GM21390 (cell line): ENCODE data around the gene TAS1R3.

ENCODE experiments used
- ATAC-seq: cut with Tn5 transposase; IDR thresholded peaks from one replicate; pipeline ENCODE4 v1.9.1; 2021; ENCODE audit not compliant: unreplicated experiment

TAS1R3 gene

DNA sequence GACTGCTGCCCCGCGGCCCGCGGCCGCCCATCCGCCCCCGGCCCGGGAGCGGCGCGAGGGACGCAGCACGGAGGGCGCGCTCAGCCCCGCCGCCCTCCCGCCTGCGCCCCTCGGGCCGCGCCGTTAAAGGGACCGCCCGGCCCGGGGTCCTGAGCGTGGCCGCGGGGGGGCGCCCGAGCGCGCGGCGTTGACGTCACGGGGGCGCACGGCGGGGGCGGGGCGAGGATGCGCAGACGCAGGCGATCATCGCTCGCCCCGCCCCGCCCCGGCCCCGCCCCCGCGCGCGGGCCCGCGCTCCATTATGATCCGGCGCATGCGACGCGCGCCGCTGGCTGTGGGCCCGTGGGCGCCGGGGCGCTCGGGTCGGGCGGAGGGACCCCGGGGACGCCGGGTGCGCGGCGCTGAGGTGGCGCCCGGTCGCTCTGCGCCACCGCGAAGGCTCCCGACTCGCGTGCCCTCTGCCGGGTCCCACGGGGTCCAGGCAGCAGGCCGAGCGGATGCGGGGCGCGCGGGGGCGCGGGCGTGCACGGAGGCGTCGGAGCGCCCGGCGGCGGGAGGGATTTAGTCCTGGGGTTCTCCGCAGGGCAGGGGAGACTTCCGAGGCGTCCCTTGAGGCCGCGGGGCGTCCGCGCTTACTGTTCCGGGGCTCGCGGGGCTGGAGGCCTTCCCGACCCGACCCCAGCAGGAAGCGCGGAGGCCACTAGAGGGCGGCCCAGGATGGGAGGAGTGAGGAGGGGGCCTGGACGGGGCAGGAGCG lies 18.4 kb downstream of the TAS1R3 start, which contains the start of gene DVL1:
Gene DVL1, minus strand, starts transcription at position 163 of the 757 bp plus-strand sequence. CDS start 353 bp downstream, outside the sequence.
- peak; percentile 63 for ATAC-seq

DNA sequence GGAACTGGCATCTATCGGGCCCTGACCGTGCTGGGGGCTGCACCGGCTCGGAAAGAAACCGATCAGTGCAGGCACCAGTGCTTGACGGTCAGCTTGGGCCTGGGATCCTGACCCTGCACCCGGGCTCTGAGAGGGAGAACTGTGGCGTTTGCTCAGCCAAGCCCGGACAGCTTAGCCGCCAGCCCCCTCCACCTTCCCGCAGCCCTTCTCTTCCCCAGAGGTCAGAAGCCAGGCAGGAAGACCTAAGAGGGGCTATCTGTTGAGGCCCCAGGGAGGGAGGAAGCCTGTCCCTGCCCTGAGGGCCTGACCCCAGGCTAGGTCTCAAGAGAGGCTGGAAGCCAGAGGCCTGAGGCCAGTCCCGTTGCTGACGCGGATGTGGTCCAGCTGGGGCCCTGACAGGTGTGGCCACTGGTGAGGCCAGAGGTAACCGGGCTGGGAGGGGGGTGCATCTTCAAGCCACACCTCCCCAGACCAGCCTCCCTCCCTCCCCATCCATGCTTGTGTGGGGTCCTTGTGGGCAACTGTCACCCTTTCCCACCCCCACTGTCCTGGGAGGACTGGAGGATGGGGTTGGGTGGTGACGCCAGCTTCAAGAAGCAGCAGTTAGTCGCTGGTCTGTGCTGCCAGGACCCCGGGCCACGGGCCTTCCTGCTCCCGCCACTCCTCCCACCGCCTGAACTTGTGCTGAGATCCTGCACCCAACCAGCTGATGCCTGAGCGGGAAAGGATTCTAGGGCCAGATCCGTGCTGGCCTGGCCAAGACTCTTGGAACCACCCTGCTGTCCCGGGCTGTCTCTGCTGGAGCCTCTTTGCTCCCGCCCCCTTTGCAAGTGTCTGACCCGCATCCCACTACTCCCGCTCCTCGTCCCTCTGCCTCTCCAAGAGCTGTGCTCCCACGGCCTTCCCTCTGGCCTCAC lies 20.7 kb downstream of the TAS1R3 start:
- no peak for ATAC-seq

DNA sequence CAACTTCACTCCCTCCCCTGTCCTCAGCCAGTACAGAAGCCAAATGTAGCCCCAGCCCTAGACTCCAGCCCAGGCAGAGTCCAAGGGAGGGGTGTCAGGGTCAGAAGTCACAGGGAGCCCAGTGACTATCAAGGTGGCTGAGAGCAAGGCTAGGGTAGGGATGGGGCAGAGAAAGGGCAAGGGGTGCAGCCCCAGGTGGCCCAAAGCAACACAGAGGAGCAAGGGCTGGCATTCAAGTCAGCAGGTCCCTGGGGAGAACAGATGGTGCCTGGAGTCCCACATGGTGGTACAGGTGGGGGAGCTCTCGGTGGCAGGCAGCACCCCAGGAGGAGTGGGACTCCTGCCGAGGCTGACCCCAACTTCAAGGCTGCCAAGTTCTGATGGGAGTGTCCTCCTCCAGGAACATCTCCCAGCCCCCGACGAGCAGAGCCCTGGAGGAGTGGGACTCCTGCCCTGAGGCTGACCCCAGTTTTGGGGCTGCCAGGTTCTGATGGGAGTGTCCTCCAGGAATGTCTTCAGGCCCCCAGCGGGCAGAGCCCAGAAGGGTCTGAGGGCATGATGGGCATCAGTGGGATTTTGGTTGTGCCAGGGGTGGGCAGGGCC lies 21.8 kb downstream of the TAS1R3 start:
- no peak for ATAC-seq

GRCh38 chr1:1353389-1354151 lies 22.5 kb downstream of the TAS1R3 start:
- ATAC-seq = no peak

DNA sequence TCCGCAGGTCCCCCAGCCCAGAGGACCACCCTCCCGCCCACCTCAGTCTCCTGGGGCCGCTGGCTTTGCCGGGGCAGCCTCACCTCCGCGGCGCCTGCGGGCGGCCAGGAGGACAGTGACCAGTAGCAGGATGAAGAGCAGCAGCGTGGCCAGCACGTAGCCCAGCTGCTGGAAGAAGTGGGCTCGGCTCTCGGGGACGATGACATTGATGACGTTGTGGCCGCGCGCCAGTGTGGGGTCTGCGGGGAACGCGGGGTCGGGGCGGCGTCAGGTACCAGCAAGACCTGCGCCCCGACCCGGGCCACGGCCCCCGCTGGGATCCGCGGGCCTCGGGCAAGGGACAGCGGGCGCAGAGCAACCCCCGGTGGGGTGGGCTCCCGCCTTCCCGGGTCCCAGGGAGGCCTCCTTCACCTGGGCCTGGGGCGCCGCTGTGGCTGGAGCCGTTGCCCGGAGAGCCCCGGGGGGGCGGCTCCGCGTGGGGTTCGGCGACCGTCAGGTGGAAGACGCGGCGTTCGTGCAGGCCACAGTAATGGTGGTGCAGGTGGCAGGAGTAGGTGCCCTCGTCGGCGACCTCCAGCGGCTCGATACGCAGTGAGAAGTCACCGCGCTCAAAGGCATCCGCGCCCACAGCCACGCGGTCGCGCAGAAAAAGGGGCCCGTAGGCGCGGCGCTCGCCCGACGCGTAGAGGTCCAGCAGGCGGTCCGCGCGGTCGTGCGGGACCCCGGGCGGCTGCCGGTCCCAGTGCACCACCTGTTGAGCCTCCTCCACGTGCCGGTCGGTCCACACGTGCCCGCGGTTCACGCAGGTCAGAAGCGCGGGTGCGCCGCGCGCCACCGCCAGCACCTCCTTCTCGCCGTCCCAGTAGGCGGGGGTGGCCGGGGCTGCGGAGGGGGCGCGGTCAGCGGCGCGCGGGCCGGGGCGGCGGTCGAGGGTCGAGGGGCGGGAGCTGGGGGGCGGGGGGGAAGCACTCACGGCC lies 23.5 kb downstream of the TAS1R3 start:
- ATAC-seq = no peak

DNA sequence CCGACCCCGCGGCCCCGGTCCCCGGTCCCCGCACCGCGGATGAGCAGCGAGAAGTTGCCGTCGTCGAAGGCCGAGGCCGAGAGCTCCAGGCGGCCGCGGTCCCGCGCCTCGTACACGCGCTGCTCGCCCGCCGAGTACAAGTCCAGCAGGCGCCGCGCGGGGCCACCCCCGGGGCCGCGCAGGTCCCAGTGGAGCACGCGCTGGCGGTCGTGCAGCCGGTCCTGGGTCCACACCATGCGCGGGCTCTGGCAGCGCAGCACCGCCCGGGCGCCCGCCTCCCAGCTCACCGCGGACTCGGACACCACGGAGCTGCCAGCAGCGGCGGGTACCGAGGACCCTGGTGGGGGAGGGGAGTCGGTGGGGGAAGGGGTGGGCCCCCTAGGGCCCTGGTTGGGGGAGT lies 24.3 kb downstream of the TAS1R3 start:
- ATAC-seq = no peak

DNA sequence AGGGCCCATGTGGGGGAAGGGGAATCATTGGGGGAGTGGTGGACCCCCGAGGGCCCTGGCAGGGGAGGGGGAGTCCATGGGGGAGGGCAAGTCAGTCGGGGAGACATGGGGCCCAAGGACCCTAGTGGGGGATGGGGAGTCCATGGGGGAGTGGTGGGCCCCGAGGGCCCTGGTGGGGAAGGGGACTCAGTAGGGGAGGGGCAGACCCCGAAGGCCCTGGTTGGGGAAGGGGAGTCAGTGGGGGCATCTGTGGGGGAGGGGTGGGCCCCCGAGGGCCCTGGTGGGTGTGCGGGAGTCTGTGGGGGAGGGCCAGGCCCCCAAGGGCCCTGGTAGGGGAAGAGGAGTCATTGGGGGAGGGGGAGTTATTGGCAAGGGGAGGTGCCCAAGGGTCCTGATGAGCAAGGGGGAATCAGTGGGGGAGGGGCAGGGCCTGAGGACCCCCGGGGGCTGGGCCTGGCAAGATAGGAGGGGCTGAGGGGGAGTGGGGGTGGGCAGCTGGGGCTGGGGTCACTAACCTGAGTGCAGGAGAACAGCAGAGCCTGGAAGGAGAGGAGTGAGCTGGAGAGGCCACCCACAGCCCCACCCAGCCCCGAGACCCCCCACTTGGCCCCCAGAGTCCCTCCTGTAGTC lies 25.2 kb downstream of the TAS1R3 start:
- no peak for ATAC-seq

DNA sequence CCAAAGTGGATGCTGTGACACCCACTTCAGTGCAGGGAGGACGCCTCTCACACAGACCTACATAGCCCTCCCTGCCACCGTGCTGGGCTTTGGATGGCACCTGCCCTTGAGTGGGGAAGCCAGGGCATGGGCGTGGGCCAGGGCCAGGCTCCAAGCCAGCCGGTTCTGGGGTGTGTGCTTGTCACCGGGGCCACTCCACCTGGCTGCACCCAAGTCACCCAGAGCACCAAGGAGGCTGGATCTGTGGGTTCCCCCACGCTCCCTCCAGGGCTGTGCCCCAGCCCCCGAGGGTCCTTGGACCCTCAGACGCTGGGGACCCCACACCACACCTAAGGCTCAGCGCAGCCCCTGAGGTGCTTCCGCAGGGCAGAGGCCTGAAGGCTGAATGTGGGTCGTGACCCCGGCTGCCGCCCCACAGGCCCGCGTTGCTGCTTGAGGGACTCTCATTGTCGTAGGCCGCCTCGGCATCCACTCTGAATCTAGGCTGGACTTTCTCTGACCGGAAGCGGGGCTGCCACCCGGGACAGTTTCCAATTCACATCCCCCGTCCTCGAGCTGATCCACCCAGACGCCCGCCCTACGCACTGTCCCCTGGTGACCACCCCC lies 25.8 kb downstream of the TAS1R3 start:
- no peak for ATAC-seq

GRCh38 chr1:1357871-1358432 lies 26.9 kb downstream of the TAS1R3 start:
- ATAC-seq = no peak

DNA sequence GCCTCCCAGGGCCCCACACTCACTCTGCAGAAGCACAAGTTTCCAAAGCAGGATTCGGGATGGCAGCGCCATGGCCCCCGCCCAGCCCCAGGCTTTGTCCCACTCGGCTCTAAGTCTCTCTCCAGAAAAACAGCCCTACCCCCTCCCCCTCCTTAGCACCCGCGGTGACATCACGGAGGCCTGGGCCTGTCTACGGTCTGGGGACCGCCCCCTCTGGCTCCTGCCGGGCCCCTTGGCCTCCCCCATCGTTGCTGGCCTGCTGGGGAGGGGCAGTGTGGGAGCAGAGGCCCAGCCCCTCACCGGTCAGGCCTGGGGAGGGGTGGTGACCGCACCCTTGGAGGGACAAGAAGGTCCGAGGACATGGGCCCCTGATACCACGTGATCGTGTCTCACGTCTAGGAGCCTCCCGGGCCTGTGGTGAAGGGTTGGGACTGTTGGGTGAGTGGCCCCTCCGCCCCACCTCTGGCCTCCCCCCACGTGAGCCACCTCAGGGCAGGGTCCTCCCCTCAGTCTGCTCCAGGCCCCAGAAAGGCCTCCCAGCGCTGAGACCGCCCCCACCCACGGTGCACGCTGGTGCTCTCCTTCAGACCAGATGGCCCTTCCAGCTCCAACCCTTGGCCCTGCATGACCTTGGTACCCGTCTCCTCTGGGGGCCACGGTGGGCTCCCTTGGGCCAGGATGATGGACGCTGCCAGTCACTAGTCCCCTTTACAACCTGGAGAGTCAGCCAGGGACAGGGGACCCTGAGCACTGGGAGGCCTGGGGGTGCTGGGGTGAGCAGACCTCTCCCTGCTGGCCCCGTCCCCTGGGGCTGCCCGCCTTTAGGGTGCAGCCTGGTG lies 27.6 kb downstream of the TAS1R3 start, which contains the start of gene MXRA8:
Gene MXRA8, minus strand, starts transcription at position 123 of the 839 bp plus-strand sequence. Its CDS starts 51 bp downstream, at position 72.
- no peak for ATAC-seq

DNA sequence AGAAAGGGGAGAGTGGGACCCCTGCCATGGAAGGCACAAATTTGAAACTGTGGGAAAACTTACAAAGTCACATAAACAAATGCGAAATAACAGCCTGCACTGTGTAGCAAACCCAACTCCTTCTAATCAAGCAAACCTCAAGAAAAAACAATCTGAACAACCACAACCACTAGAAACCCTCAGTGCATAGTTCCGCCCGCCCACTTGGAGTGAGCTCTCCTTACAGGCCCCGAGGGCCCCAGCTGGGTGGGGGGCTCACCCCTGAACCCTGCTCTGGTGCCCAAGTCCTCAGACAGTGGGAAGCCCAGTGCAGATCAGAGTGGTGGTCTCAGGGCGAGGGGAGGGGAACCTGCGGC lies 28.2 kb downstream of the TAS1R3 start:
- ATAC-seq = no peak

- no peak for ATAC-seq
Observed at GRCh38 chr1:1359664-1360468, 28.8 kb downstream of the TAS1R3 start.

DNA sequence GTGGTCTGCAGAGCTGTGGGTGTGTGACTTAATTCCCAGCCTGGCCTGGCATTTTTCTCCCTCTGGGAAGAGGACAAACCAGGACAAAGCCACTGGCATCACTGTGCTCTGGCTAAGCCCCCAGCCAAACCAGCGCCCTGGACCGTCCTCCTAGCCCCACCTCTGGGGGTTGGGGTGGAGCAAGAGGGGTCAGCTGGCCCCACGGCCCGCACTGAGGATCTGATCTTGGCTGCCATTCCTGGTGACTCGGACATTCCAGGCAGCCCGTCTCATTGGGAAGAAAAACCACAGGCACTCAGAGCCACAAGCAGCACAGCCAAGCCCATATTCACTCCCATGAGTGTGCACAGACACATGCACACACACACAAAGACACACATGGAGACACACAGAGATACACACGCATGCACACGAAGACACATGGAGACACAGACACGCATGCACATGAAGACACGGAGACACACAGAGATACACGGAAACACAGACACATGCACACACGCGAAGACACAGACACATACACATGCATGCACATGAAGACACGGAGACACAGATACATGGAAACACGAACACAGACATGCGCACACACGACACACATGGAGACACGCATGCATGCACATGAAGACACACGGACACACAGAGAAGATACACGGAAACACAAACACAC lies 29.6 kb downstream of the TAS1R3 start:
- ATAC-seq = no peak

- no peak for ATAC-seq
Observed at GRCh38 chr1:1361233-1361981, 30.3 kb downstream of the TAS1R3 start.

GRCh38 chr1:1361982-1362423 lies 30.9 kb downstream of the TAS1R3 start:
- ATAC-seq = no peak
